ENCODE results near the gene CYP4F8. TPM values are rescaled to one million over a fixed set of nuclear protein-coding genes. Genes with fewer than 3 reads are reported as not detected.

CYP4F8 gene
- total RNA-seq, 1 experiment from 2014 or later: not detected

DNA sequence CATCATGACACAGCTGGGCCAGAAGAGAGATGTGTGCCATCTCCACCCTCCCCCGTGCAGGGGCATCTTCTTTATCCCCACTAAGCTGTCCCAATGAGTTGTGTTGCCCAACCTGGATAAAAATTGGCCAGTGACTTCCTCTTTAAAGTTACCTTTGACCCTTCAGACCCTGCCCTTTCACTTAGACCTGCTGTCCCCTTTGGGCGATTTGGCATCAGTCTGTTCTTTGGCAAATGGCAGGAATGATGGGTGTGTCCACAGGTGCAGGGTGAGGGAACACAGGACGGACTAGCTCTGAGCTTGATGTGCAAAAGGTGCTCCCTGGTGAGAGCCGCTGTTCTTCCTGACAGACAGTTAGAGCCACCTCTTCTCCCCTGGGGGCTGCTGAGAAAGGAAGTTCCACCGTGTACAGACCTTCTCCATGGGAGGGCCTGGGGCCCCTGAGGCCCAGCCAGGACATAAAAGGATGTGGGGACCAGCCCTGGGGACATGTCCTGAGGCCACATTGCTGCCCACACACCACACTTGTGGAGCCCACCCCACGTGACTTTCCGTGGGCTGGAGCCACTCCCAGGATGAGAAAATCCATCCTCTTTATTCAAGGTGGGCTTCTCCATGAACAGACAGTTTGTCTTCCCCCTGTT lies 1.7 kb downstream of the CYP4F8 start:
- Histone ChIP-seq H3K9me3 (ENCODE audit: control insufficient read depth, insufficient read depth, low read depth, low read length) (no peaks in the 10 kb centered on the region), H3K27ac (ENCODE audit: low read length) (no peak overlapping the region), H3K36me3 (ENCODE audit: control insufficient read depth, insufficient read depth, low read length) (no peaks in the 10 kb centered on the region), H3K27me3 (ENCODE audit: control insufficient read depth, insufficient read depth, low read length) (no peaks in the 10 kb centered on the region), H3K4me1 (ENCODE audit: control insufficient read depth, insufficient read depth, low read length) (no peaks in the 10 kb centered on the region), H3K4me3 (ENCODE audit: low read depth in 2 of 2, low read length in 2 of 2) (no peak overlapping the region)
- in situ Hi-C loops (cut with HindIII; ENCODE audit: low pct_unique_long_range_greater_than_20kb, low sequenced_read_pairs): no loop called here
- TF ChIP-seq CTCF (IDR thresholded peaks at IDR 0.05) (no peak), SIN3A (IDR thresholded peaks at IDR 0.05; ENCODE audit: borderline replicate concordance, insufficient read depth, low read depth, low read length) (no peak), TCF7L2 (IDR thresholded peaks at IDR 0.05; ENCODE audit: low read depth, low read length) (no peak), POLR2AphosphoS5 (IDR thresholded peaks at IDR 0.05; ENCODE audit: low read depth, low read length) (no peak)
- TF ChIP-seq, protein P1, sequence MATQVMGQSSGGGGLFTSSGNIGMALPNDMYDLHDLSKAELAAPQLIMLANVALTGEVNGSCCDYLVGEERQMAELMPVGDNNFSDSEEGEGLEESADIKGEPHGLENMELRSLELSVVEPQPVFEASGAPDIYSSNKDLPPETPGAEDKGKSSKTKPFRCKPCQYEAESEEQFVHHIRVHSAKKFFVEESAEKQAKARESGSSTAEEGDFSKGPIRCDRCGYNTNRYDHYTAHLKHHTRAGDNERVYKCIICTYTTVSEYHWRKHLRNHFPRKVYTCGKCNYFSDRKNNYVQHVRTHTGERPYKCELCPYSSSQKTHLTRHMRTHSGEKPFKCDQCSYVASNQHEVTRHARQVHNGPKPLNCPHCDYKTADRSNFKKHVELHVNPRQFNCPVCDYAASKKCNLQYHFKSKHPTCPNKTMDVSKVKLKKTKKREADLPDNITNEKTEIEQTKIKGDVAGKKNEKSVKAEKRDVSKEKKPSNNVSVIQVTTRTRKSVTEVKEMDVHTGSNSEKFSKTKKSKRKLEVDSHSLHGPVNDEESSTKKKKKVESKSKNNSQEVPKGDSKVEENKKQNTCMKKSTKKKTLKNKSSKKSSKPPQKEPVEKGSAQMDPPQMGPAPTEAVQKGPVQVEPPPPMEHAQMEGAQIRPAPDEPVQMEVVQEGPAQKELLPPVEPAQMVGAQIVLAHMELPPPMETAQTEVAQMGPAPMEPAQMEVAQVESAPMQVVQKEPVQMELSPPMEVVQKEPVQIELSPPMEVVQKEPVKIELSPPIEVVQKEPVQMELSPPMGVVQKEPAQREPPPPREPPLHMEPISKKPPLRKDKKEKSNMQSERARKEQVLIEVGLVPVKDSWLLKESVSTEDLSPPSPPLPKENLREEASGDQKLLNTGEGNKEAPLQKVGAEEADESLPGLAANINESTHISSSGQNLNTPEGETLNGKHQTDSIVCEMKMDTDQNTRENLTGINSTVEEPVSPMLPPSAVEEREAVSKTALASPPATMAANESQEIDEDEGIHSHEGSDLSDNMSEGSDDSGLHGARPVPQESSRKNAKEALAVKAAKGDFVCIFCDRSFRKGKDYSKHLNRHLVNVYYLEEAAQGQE (IDR thresholded peaks at IDR 0.05; ENCODE audit: insufficient read depth in 1 of 2, low read depth in 2 of 2, low read length in 1 of 2): no peak
- BruUV-seq (replicated peaks): no TSS peak
- DNase-seq (ENCODE audit: low read depth, low spot score): no peak
- CTCF ChIA-PET: no interaction called here
- no peak for ATAC-seq
- POLR2A ChIA-PET: no interaction called here
- intact Hi-C loops (cut with micrococcal nuclease; ENCODE audit: unreplicated experiment): no loop called here

- Histone ChIP-seq H3K4me3 (ENCODE audit: low read depth in 2 of 2, low read length in 2 of 2) (no peak overlapping the region), H3K4me1 (ENCODE audit: control insufficient read depth, insufficient read depth, low read length) (no peaks in the 10 kb centered on the region), H3K27ac (ENCODE audit: low read length) (no peak overlapping the region), H3K9me3 (ENCODE audit: control insufficient read depth, insufficient read depth, low read depth, low read length) (no peaks in the 10 kb centered on the region), H3K36me3 (ENCODE audit: control insufficient read depth, insufficient read depth, low read length) (no peaks in the 10 kb centered on the region), H3K27me3 (ENCODE audit: control insufficient read depth, insufficient read depth, low read length) (no peaks in the 10 kb centered on the region)
- no TSS peak for BruUV-seq (replicated peaks)
- no peak for ATAC-seq
- ChIA-PET CTCF (no interaction called here), POLR2A (no interaction called here)
- no peak for DNase-seq (ENCODE audit: low read depth, low spot score)
- intact Hi-C loops (cut with micrococcal nuclease; ENCODE audit: unreplicated experiment): no loop called here
- TF ChIP-seq CTCF (IDR thresholded peaks at IDR 0.05): no peak
- in situ Hi-C loops (cut with HindIII; ENCODE audit: low pct_unique_long_range_greater_than_20kb, low sequenced_read_pairs): no loop called here
Observed at GRCh38 chr19:15618321-15618720, 3.3 kb downstream of the CYP4F8 start.
